ENCODE results near the gene RAMP1. TPM values are rescaled to one million over a fixed set of nuclear protein-coding genes. Genes with fewer than 3 reads are reported as not detected.

The RAMP1 gene
- total and polyA plus RNA-seq, 4 donors, result 3.1 to 129 (median 23.5) TPM

DNA sequence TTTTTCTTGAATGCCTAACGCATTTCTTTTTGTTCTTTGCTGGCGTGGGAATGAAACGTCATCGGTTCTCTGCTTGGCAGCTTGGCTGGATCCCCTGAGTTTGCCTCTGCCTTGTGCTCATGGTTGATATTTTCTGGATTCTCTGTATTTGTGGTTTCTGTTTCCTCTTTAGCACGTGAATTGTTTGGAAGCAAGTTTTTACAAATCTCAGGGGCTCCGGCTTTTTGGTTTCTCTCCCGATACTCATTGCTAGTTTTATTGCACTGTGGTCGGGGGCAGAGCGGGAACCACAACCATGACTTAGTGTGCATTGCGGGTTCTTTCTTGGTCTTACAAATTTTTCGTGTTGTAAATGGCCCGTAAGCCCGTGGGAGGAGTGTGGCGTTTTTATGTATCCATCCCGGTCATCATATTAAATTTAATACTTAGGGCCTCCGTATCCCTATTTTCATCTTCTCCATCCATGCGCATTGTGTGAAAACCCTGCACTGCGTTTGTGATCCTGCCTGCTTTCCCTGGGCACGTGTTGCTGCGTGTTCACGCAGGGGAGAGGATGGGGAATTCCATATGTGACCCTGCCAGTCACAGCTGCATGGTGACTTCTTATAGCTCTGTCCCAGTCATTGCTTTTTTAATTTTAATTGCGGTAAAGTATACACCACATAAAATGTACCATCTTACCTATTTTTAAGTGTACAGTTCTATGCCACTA is 9.4 kb downstream of the RAMP1 start:
- no peak for DNase-seq (ENCODE audit: low spot score)
- Histone ChIP-seq H3K9ac (ENCODE audit: low read depth in 1 of 2, low read length in 2 of 2) (no peak overlapping the region), H3K27me3 (ENCODE audit: control insufficient read depth in 4 of 4, insufficient read depth in 4 of 4, low read length in 3 of 4) (no peaks in the 10 kb centered on the region), H3K4me1 (ENCODE audit: control insufficient read depth in 4 of 4, insufficient read depth in 4 of 4, low read length in 3 of 4) (no peaks in the 10 kb centered on the region), H3K36me3 (ENCODE audit: control insufficient read depth in 4 of 4, insufficient read depth in 3 of 4, low read depth in 1 of 4, low read length in 3 of 4) (no peaks in the 10 kb centered on the region), H3K4me3 (ENCODE audit: low read depth in 1 of 3, low read length in 3 of 3) (no peak overlapping the region), H3K27ac (ENCODE audit: low read depth in 1 of 2, low read length in 2 of 2) (no peak overlapping the region), H3K9me3 (ENCODE audit: control insufficient read depth in 4 of 4, low read length in 3 of 4) (no peaks in the 10 kb centered on the region)
- WGBS, result 86% methylated on average over 22 of the region's 22 CpGs
- TF ChIP-seq EGR1 (IDR thresholded peaks at IDR 0.05; ENCODE audit: low read depth in 2 of 2), result no peak

DNA sequence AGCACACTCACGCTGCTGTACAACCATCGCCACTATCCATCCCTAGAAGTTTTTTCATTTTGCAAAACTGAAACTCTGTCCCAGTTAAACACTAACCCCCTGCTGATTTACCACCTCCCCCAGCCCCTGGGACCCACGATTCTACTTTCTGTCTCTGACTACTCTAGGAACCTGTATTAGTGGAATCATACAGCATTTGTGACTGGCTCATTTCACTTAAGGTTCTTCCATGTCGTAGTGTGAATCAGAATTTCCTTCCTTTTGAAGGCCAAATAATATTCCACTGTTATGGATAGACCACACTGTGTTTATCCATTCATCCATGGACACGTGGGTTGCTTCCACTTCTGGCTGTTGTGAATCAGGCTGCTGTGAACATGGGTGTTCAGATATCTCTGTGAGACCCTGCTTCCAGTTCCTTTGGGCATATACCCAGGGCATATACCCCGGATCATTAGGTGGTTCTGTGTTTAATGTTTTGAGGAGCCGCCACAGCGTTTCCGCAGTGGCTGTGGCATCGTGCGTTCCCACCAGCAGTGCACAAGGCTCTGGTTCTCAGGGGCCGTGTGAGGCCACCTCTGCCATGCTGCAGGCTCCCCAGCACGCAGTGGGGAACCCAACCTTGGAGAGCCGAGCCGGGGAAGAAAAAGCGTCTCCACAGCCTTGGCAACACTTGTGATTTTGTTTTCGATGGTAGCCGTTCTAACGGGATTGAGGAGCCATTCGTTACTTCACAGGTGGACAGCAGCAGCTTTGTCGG is 10.1 kb downstream of the RAMP1 start:
- Histone ChIP-seq H3K4me1 (ENCODE audit: control insufficient read depth in 4 of 4, insufficient read depth in 4 of 4, low read length in 3 of 4) (no peaks in the 10 kb centered on the region), H3K9ac (ENCODE audit: low read depth in 1 of 2, low read length in 2 of 2) (no peak overlapping the region), H3K36me3 (ENCODE audit: control insufficient read depth in 4 of 4, insufficient read depth in 3 of 4, low read depth in 1 of 4, low read length in 3 of 4) (no peaks in the 10 kb centered on the region), H3K4me3 (ENCODE audit: low read depth in 1 of 3, low read length in 3 of 3) (no peak overlapping the region), H3K27ac (ENCODE audit: low read depth in 1 of 2, low read length in 2 of 2) (no peak overlapping the region), H3K27me3 (ENCODE audit: control insufficient read depth in 4 of 4, insufficient read depth in 4 of 4, low read length in 3 of 4) (no peaks in the 10 kb centered on the region), H3K9me3 (ENCODE audit: control insufficient read depth in 4 of 4, low read length in 3 of 4) (no peaks in the 10 kb centered on the region)
- 94% methylated on average over 21 of the region's 21 CpGs for WGBS
- TF ChIP-seq, protein P1, sequence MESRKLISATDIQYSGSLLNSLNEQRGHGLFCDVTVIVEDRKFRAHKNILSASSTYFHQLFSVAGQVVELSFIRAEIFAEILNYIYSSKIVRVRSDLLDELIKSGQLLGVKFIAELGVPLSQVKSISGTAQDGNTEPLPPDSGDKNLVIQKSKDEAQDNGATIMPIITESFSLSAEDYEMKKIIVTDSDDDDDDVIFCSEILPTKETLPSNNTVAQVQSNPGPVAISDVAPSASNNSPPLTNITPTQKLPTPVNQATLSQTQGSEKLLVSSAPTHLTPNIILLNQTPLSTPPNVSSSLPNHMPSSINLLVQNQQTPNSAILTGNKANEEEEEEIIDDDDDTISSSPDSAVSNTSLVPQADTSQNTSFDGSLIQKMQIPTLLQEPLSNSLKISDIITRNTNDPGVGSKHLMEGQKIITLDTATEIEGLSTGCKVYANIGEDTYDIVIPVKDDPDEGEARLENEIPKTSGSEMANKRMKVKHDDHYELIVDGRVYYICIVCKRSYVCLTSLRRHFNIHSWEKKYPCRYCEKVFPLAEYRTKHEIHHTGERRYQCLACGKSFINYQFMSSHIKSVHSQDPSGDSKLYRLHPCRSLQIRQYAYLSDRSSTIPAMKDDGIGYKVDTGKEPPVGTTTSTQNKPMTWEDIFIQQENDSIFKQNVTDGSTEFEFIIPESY (IDR thresholded peaks at IDR 0.05), result no peak
- TF ChIP-seq TAF1 (conservative IDR thresholded peaks at IDR 0.05) (no peak), JUND (IDR thresholded peaks at IDR 0.05) (no peak), HNF4G (IDR thresholded peaks at IDR 0.05) (no peak), GABPA (IDR thresholded peaks at IDR 0.05 in 1 of 2, conservative IDR thresholded peaks at IDR 0.05 in 1 of 2) (no peak), SP1 (IDR thresholded peaks at IDR 0.05) (no peak), YY1 (IDR thresholded peaks at IDR 0.05) (no peak), FOXA1 (IDR thresholded peaks at IDR 0.05) (no peak), FOXA2 (IDR thresholded peaks at IDR 0.05) (no peak), ATF3 (IDR thresholded peaks at IDR 0.05) (no peak), NR2F2 (IDR thresholded peaks at IDR 0.05) (no peak), CTCF (IDR thresholded peaks at IDR 0.05; ENCODE audit: low read depth, low read length, missing input control) (no peak), RAD21 (IDR thresholded peaks at IDR 0.05) (no peak), RXRA (IDR thresholded peaks at IDR 0.05) (no peak), HNF4A (conservative IDR thresholded peaks at IDR 0.05) (no peak), EGR1 (IDR thresholded peaks at IDR 0.05; ENCODE audit: low read depth in 2 of 2) (no peak), MAX (IDR thresholded peaks at IDR 0.05) (no peak)
- TF ChIP-seq, protein P2, sequence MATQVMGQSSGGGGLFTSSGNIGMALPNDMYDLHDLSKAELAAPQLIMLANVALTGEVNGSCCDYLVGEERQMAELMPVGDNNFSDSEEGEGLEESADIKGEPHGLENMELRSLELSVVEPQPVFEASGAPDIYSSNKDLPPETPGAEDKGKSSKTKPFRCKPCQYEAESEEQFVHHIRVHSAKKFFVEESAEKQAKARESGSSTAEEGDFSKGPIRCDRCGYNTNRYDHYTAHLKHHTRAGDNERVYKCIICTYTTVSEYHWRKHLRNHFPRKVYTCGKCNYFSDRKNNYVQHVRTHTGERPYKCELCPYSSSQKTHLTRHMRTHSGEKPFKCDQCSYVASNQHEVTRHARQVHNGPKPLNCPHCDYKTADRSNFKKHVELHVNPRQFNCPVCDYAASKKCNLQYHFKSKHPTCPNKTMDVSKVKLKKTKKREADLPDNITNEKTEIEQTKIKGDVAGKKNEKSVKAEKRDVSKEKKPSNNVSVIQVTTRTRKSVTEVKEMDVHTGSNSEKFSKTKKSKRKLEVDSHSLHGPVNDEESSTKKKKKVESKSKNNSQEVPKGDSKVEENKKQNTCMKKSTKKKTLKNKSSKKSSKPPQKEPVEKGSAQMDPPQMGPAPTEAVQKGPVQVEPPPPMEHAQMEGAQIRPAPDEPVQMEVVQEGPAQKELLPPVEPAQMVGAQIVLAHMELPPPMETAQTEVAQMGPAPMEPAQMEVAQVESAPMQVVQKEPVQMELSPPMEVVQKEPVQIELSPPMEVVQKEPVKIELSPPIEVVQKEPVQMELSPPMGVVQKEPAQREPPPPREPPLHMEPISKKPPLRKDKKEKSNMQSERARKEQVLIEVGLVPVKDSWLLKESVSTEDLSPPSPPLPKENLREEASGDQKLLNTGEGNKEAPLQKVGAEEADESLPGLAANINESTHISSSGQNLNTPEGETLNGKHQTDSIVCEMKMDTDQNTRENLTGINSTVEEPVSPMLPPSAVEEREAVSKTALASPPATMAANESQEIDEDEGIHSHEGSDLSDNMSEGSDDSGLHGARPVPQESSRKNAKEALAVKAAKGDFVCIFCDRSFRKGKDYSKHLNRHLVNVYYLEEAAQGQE (IDR thresholded peaks at IDR 0.05), result no peak
- no peak for DNase-seq (ENCODE audit: low spot score)

Measured in liver (tissue), 9 donors.